Trophoblast cell (in vitro differentiated cells and primary cell): ENCODE data around the gene ROR1.
"Not testable (repeated sequence)": the region's sequence is repeated elsewhere in the genome, so short reads cannot be mapped to it uniquely, and the experiment has no call there.

Experiments
- DNase-seq, 2 donors: peaks; one replicate each; pipeline ENCODE4 v3.0.0-alpha.2; 2016
- H2AFZ ChIP-seq: 2 replicates; pipeline ENCODE4 v1.6.1; 2013; ENCODE audit warnings: low read length, moderate library complexity, mild to moderate bottlenecking; ENCODE audit not compliant: insufficient read depth, poor library complexity
- H2AK5ac ChIP-seq: 2 replicates; pipeline ENCODE4 v1.6.1; 2013; ENCODE audit warnings: mild to moderate bottlenecking, low read length
- H2BK120ac ChIP-seq: 2 replicates; pipeline ENCODE4 v1.6.1; 2013; ENCODE audit warnings: low read length, mild to moderate bottlenecking, moderate library complexity; ENCODE audit not compliant: insufficient read depth, poor library complexity
- H2BK12ac ChIP-seq: 2 replicates; pipeline ENCODE4 v1.6.1; 2013; ENCODE audit warnings: mild to moderate bottlenecking, low read length, moderate library complexity
- H2BK5ac ChIP-seq: 2 replicates; pipeline ENCODE4 v1.6.1; 2013; ENCODE audit warnings: low read length, low read depth, moderate library complexity, mild to moderate bottlenecking; ENCODE audit not compliant: poor library complexity
- H3K14ac ChIP-seq: 2 replicates; pipeline ENCODE4 v1.6.1; 2013; ENCODE audit warnings: mild to moderate bottlenecking, low read length
- H3K18ac ChIP-seq: 2 replicates; pipeline ENCODE4 v1.6.1; 2013; ENCODE audit warnings: mild to moderate bottlenecking, low read length
- H3K23ac ChIP-seq: 2 replicates; pipeline ENCODE4 v1.6.1; 2013; ENCODE audit warnings: low read length
- H3K27ac ChIP-seq: 2 replicates; pipeline ENCODE4 v1.5.1; 2013; ENCODE audit warnings: low read depth, mild to moderate bottlenecking, inconsistent platforms, low read length, moderate library complexity
- H3K27me3 ChIP-seq: 2 replicates; pipeline ENCODE4 v1.6.1; 2013; ENCODE audit warnings: inconsistent platforms, mild to moderate bottlenecking, low read length, moderate library complexity; ENCODE audit not compliant: insufficient read depth
- H3K36me3 ChIP-seq, 2 experiments: 1 replicate in 1 of 2; 2 replicates in 1 of 2; pipeline ENCODE4 v1.6.1; 2013; ENCODE audit warnings: low read length in 2 of 2, mild to moderate bottlenecking in 2 of 2, moderate library complexity in 1 of 2; ENCODE audit not compliant: insufficient read depth in 2 of 2, control insufficient read depth in 1 of 2
- H3K4ac ChIP-seq: 2 replicates; pipeline ENCODE4 v1.6.1; 2013; ENCODE audit warnings: low read depth, mild to moderate bottlenecking, low read length, moderate library complexity
- H3K4me1 ChIP-seq, 2 experiments: 1 replicate in 1 of 2; 2 replicates in 1 of 2; pipeline ENCODE4 v1.6.1; 2013; ENCODE audit warnings: low read length in 2 of 2, mild to moderate bottlenecking in 2 of 2, moderate library complexity in 1 of 2; ENCODE audit not compliant: insufficient read depth in 2 of 2, control insufficient read depth in 1 of 2
- H3K4me2 ChIP-seq: 2 replicates; pipeline ENCODE4 v1.6.1; 2013; ENCODE audit warnings: inconsistent platforms, mild to moderate bottlenecking, low read length, moderate library complexity
- H3K4me3 ChIP-seq: 2 replicates; pipeline ENCODE4 v1.5.1; 2013; ENCODE audit warnings: mild to moderate bottlenecking, low read depth, low read length, inconsistent platforms
- H3K79me1 ChIP-seq: one replicate; pipeline ENCODE4 v1.6.1; 2013; ENCODE audit warnings: low read length
- H3K79me2 ChIP-seq: 2 replicates; pipeline ENCODE4 v1.6.1; 2013; ENCODE audit warnings: low read length, mild to moderate bottlenecking; ENCODE audit not compliant: control insufficient read depth, insufficient read depth, poor library complexity
- H3K9ac ChIP-seq: 2 replicates; pipeline ENCODE4 v1.6.1; 2013; ENCODE audit warnings: mild to moderate bottlenecking, low read length
- H3K9me3 ChIP-seq: 2 replicates; pipeline ENCODE4 v1.6.1; 2013; ENCODE audit warnings: low read depth, mild to moderate bottlenecking, control low read depth, inconsistent platforms, low read length; ENCODE audit not compliant: insufficient read depth
- H4K12ac ChIP-seq: 2 replicates; pipeline ENCODE4 v1.6.1; 2013; ENCODE audit warnings: low read depth, mild to moderate bottlenecking, low read length, moderate library complexity
- H4K8ac ChIP-seq: 2 replicates; pipeline ENCODE4 v1.6.1; 2013; ENCODE audit warnings: low read depth, mild to moderate bottlenecking, low read length, moderate library complexity
- H4K91ac ChIP-seq: one replicate; pipeline ENCODE4 v1.6.1; 2013; ENCODE audit warnings: low read depth, mild to moderate bottlenecking, low read length, moderate library complexity
- WGBS: extraction: QIAGEN DNeasy Blood & Tissue Kit; methylation state at CpG from one replicate; pipeline ENCODE4 v1.1.7; 2013; ENCODE audit warnings: missing lambda C conversion rate; ENCODE audit not compliant: insufficient read length, insufficient coverage; ENCODE audit errors: extremely low coverage; 5-methylcytosine and 5-hydroxymethylcytosine counted together

ROR1 gene

GRCh38 chr1:63782982-63783381 lies 9.2 kb downstream of the ROR1 start:
- peaks cover 4% of the 10 kb centered on the region for H3K79me1 ChIP-seq
- no peak for DNase-seq
- peaks cover 2% of the 10 kb centered on the region for H3K79me2 ChIP-seq
- WGBS: no CpG with 5 or more reads among the region's 2 CpGs
- no peak overlapping the region for H2BK12ac ChIP-seq
- no peak overlapping the region for H4K12ac ChIP-seq
- no peak overlapping the region for H3K18ac ChIP-seq
- no peak overlapping the region for H3K14ac ChIP-seq
- no peak overlapping the region for H3K4me2 ChIP-seq
- H3K27me3 ChIP-seq: no peaks in the 10 kb centered on the region
- H2AK5ac ChIP-seq: no peak overlapping the region
- H3K9me3 ChIP-seq: peaks cover 2% of the 10 kb centered on the region
- H4K91ac ChIP-seq: no peak overlapping the region
- H3K36me3 ChIP-seq: no peaks in the 10 kb centered on the region
- no peak overlapping the region for H3K4me3 ChIP-seq
- H3K4ac ChIP-seq: peak overlapping the region; percentile 40
- H4K8ac ChIP-seq: no peak overlapping the region
- peaks cover 6 to 8% of the 10 kb centered on the region in 2 experiments for H3K4me1 ChIP-seq
- no peak overlapping the region for H3K27ac ChIP-seq
- H2BK5ac ChIP-seq: no peak overlapping the region
- no peak overlapping the region for H3K9ac ChIP-seq
- no peak overlapping the region for H3K23ac ChIP-seq
- no peak overlapping the region for H2BK120ac ChIP-seq
- no peak overlapping the region for H2AFZ ChIP-seq

- no peak overlapping the region for H2BK120ac ChIP-seq
- H3K4me1 ChIP-seq: peaks cover 3 to 8% of the 10 kb centered on the region in 2 experiments
- H3K4ac ChIP-seq: no peak overlapping the region
- H3K9ac ChIP-seq: no peak overlapping the region
- H3K23ac ChIP-seq: no peak overlapping the region
- H3K27ac ChIP-seq: no peak overlapping the region
- no peak overlapping the region for H4K12ac ChIP-seq
- H2BK5ac ChIP-seq: no peak overlapping the region
- H3K27me3 ChIP-seq: no peaks in the 10 kb centered on the region
- peaks cover 2% of the 10 kb centered on the region for H3K9me3 ChIP-seq
- H4K91ac ChIP-seq: no peak overlapping the region
- DNase-seq: no peak
- H2AFZ ChIP-seq: no peak overlapping the region
- no peak overlapping the region for H2AK5ac ChIP-seq
- no peak overlapping the region for H3K18ac ChIP-seq
- H3K36me3 ChIP-seq: no peaks in the 10 kb centered on the region
- no peak overlapping the region for H4K8ac ChIP-seq
- peaks cover 2% of the 10 kb centered on the region for H3K79me2 ChIP-seq
- H2BK12ac ChIP-seq: no peak overlapping the region
- peaks cover 2% of the 10 kb centered on the region for H3K79me1 ChIP-seq
- H3K14ac ChIP-seq: no peak overlapping the region
- no peak overlapping the region for H3K4me3 ChIP-seq
- no peak overlapping the region for H3K4me2 ChIP-seq
Measured at GRCh38 chr1:63784083-63784482, 10.3 kb downstream of the ROR1 start.

GRCh38 chr1:63784489-63785390 lies 10.9 kb downstream of the ROR1 start:
- Histone ChIP-seq H3K79me1 (no peaks in the 10 kb centered on the region), H3K18ac (peak overlapping the region; percentile 68), H2AK5ac (no peak overlapping the region), H3K4ac (peak overlapping the region; percentile 67), H2BK5ac (no peak overlapping the region), H3K9ac (no peak overlapping the region), H3K9me3 (peaks cover 2% of the 10 kb centered on the region), H3K4me3 (no peak overlapping the region), H3K4me1 (peaks cover 0 to 6% of the 10 kb centered on the region in 2 experiments), H3K36me3 (peaks cover 0 to under 1% of the 10 kb centered on the region in 2 experiments), H2BK120ac (no peak overlapping the region), H3K4me2 (no peak overlapping the region), H4K12ac (no peak overlapping the region), H3K23ac (no peak overlapping the region), H4K91ac (no peak overlapping the region), H3K14ac (no peak overlapping the region), H3K27me3 (no peaks in the 10 kb centered on the region), H4K8ac (no peak overlapping the region), H3K79me2 (peaks cover 2% of the 10 kb centered on the region), H2BK12ac (no peak overlapping the region), H3K27ac (no peak overlapping the region), H2AFZ (no peak overlapping the region)
- no peak for DNase-seq
- WGBS: no CpG with 5 or more reads among the region's 6 CpGs

GRCh38 chr1:63787270-63787669 lies 13.5 kb downstream of the ROR1 start:
- not testable (repeated sequence) for H4K91ac ChIP-seq, H3K18ac ChIP-seq, H3K9ac ChIP-seq, H4K8ac ChIP-seq, H3K36me3 ChIP-seq, H3K79me1 ChIP-seq, H3K4me1 ChIP-seq, H3K27me3 ChIP-seq, H3K79me2 ChIP-seq, H3K27ac ChIP-seq, H2AFZ ChIP-seq, H3K23ac ChIP-seq, H2BK5ac ChIP-seq, H4K12ac ChIP-seq, H2BK12ac ChIP-seq, DNase-seq, H3K14ac ChIP-seq, H3K4ac ChIP-seq, H2AK5ac ChIP-seq, H3K9me3 ChIP-seq, H2BK120ac ChIP-seq, H3K4me2 ChIP-seq, H3K4me3 ChIP-seq
- no CpG with 5 or more reads among the region's 3 CpGs for WGBS
